Immature natural killer cell (primary cell): ENCODE results near the gene RTN4R. TPM values are rescaled to one million over a fixed set of nuclear protein-coding genes. Genes with fewer than 3 reads are reported as not detected.

Experiments
- DNase-seq, 3 donors: peaks; one replicate each; pipeline ENCODE4 v3.0.0; 2022; ENCODE audit warnings: mixed read lengths in 1 of 3
- H3K27ac Mint-ChIP-seq, 6 donors: one replicate each; pipeline ENCODE4 v1.8.0; 2020; ENCODE audit warnings: mixed read lengths in 6 of 6, mild to moderate bottlenecking in 5 of 6, inconsistent platforms in 4 of 6, moderate library complexity in 3 of 6
- H3K27me3 Mint-ChIP-seq, 3 donors: one replicate each; pipeline ENCODE4 v1.8.0; 2020 to 2021; ENCODE audit warnings: low read depth in 3 of 3, mild to moderate bottlenecking in 3 of 3, mixed read lengths in 3 of 3, moderate library complexity in 3 of 3, inconsistent platforms in 1 of 3
- H3K36me3 Mint-ChIP-seq, 3 donors: one replicate each; pipeline ENCODE4 v1.8.0; 2020; ENCODE audit warnings: mixed read lengths in 3 of 3, inconsistent platforms in 2 of 3, mild to moderate bottlenecking in 2 of 3
- H3K4me1 Mint-ChIP-seq, 2 donors: one replicate each; pipeline ENCODE4 v1.8.0; 2020; ENCODE audit warnings: inconsistent platforms in 2 of 2, mild to moderate bottlenecking in 2 of 2, mixed read lengths in 2 of 2, moderate library complexity in 1 of 2
- H3K4me3 Mint-ChIP-seq, 5 donors: one replicate each; pipeline ENCODE4 v1.8.0; 2020; ENCODE audit warnings: mild to moderate bottlenecking in 5 of 5, mixed read lengths in 5 of 5, inconsistent platforms in 3 of 5, moderate library complexity in 3 of 5
- H3K9me3 Mint-ChIP-seq, 6 donors: one replicate each; pipeline ENCODE4 v1.8.0; 2020; ENCODE audit warnings: mild to moderate bottlenecking in 6 of 6, mixed read lengths in 6 of 6, inconsistent platforms in 4 of 6, moderate library complexity in 3 of 6
- polyA plus RNA-seq, 3 donors: library from polyadenylated mRNA; unstranded; fragments of 300-500 nt; fragmentation: Illumina TruSeq; gene quantifications; one replicate each; pipeline ENCODE4 v1.2.3, GENCODE V29; 2021

The RTN4R gene
- polyA plus RNA-seq, 3 donors from 2014 or later: 1.1 to 3.9 (median 2.2) TPM

GRCh38 chr22:20236052-20236717 lies 31.9 kb downstream of the RTN4R start:
- Mint-ChIP-seq H3K4me1 (peaks cover 0 to 24% of the 10 kb centered on the region in 2 donors), H3K9me3 (no peaks in the 10 kb centered on the region), H3K36me3 (no peaks in the 10 kb centered on the region), H3K4me3 (no peak overlapping the region), H3K27me3 (peaks cover 0 to 2% (median 0%) of the 10 kb centered on the region in 3 donors), H3K27ac (peak overlapping the region in 1 of 6 donors; percentile 83)
- DNase-seq: no peak

- Mint-ChIP-seq H3K27me3 (peaks cover 0 to 2% (median 0%) of the 10 kb centered on the region in 3 donors), H3K4me3 (no peak overlapping the region), H3K27ac (no peak overlapping the region), H3K36me3 (no peaks in the 10 kb centered on the region), H3K9me3 (no peaks in the 10 kb centered on the region), H3K4me1 (peaks cover 0 to 18% of the 10 kb centered on the region in 2 donors)
- DNase-seq: no peak
Observed at GRCh38 chr22:20235389-20235991, 32.6 kb downstream of the RTN4R start.

GRCh38 chr22:20234760-20235388 lies 33.2 kb downstream of the RTN4R start:
- H3K27ac Mint-ChIP-seq: no peak overlapping the region
- H3K4me1 Mint-ChIP-seq: peaks cover 0 to 18% of the 10 kb centered on the region in 2 donors
- DNase-seq: no peak
- no peaks in the 10 kb centered on the region for H3K36me3 Mint-ChIP-seq
- peaks cover 0 to 2% (median 0%) of the 10 kb centered on the region in 3 donors for H3K27me3 Mint-ChIP-seq
- no peak overlapping the region for H3K4me3 Mint-ChIP-seq
- H3K9me3 Mint-ChIP-seq: no peaks in the 10 kb centered on the region

DNA sequence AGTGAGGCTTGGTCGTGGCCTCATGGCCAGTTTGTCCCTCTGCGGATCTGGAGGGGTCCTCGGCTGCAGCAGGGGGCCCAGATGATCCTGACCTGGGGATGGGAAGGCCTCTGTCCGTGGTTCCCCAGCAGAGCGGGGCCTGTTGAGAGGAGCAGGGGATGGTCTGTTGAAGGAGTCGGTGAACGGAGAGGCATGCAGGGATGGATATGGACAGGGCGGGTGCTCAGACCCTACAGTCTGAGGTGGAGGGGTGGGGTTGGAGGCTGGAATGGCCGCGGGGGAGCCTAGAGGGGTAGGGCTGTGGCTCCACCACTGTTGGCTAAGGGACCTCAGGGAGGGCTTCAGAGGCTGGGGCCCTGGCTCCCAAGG lies 33.8 kb downstream of the RTN4R start:
- H3K27ac Mint-ChIP-seq: no peak overlapping the region
- no peaks in the 10 kb centered on the region for H3K36me3 Mint-ChIP-seq
- no peak overlapping the region for H3K4me3 Mint-ChIP-seq
- peaks cover 0 to 2% (median 0%) of the 10 kb centered on the region in 3 donors for H3K27me3 Mint-ChIP-seq
- no peak for DNase-seq
- H3K4me1 Mint-ChIP-seq: peaks cover 0 to 13% of the 10 kb centered on the region in 2 donors
- H3K9me3 Mint-ChIP-seq: no peaks in the 10 kb centered on the region

- no peak for DNase-seq
- Mint-ChIP-seq H3K27me3 (peaks cover 0 to 1% (median 0%) of the 10 kb centered on the region in 3 donors), H3K4me3 (no peak overlapping the region), H3K4me1 (peaks cover 0 to 11% of the 10 kb centered on the region in 2 donors), H3K36me3 (no peaks in the 10 kb centered on the region), H3K27ac (no peak overlapping the region), H3K9me3 (no peaks in the 10 kb centered on the region)
Observed at GRCh38 chr22:20233351-20234313, 34.5 kb downstream of the RTN4R start.

- Mint-ChIP-seq H3K4me3 (no peak overlapping the region), H3K27ac (no peak overlapping the region), H3K27me3 (no peaks in the 10 kb centered on the region), H3K4me1 (peaks cover 0 to 6% of the 10 kb centered on the region in 2 donors), H3K36me3 (no peaks in the 10 kb centered on the region), H3K9me3 (no peaks in the 10 kb centered on the region)
- no peak for DNase-seq
Observed at GRCh38 chr22:20232781-20233180, 35.3 kb downstream of the RTN4R start.

DNA sequence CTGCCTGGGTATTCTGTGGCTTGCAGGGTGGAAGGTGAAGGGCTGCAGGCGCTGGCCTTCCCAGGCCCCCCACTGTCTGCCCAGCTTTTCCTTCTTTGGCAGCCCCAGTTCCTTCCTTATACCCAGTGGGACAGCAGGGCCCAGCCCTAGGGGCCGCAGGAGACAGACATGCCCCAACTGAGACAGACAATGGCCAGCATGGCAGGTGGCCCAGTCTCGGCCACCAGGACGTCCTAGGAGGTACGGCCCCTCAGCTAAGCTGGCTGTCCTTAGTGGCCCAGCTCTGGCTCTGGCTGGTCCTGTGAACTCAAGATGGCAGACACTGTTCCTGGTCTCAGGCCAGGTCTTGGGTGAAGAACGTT lies 35.9 kb downstream of the RTN4R start:
- Mint-ChIP-seq H3K9me3 (no peaks in the 10 kb centered on the region), H3K4me3 (no peak overlapping the region), H3K27ac (no peak overlapping the region), H3K36me3 (no peaks in the 10 kb centered on the region), H3K27me3 (no peaks in the 10 kb centered on the region), H3K4me1 (peaks cover 0 to 3% of the 10 kb centered on the region in 2 donors)
- no peak for DNase-seq

DNA sequence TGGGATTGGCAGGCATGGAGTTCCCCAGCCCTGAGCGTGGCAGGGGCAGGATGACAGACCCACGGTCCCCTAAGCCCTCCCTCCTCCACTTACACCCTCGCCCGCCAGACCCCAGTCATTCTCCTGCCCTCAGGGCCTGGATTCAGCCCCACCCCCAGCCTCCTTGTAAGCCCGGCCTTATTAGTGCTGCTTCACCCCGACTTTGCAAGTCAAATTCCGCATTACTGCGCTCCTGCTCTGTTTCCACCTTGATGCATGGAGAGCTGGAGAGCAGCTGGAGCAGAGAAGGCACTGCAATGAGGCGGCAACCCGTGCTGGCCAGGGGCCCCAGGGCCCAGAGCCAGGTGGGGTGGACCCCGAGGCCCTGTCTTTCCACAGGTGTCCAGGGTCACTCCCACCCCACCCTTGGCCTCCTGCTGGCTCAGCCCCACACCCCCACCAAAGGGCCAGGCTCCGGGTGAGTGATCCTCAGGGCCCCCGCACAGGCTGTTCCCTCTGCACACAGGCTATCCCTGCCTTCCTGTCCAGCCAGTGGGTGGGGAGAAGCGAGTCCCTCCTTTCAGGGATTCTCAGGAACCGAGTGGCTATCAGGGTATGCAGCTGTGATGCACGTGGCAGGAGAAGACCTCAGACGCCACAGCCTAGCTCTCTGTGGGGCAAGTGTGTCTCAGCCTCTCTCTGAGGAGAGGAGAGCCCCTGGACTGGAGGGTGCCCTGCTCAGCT lies 36.4 kb downstream of the RTN4R start:
- H3K27ac Mint-ChIP-seq: no peak overlapping the region
- H3K9me3 Mint-ChIP-seq: no peaks in the 10 kb centered on the region
- H3K4me3 Mint-ChIP-seq: no peak overlapping the region
- H3K36me3 Mint-ChIP-seq: no peaks in the 10 kb centered on the region
- no peaks in the 10 kb centered on the region for H3K27me3 Mint-ChIP-seq
- DNase-seq: no peak
- H3K4me1 Mint-ChIP-seq: peaks cover 0 to 1% of the 10 kb centered on the region in 2 donors

- DNase-seq: no peak
- Mint-ChIP-seq H3K4me3 (no peak overlapping the region), H3K27me3 (no peaks in the 10 kb centered on the region), H3K9me3 (no peaks in the 10 kb centered on the region), H3K27ac (no peak overlapping the region), H3K4me1 (no peaks in the 10 kb centered on the region), H3K36me3 (no peaks in the 10 kb centered on the region)
Observed at GRCh38 chr22:20230777-20231420, 37.2 kb downstream of the RTN4R start.

GRCh38 chr22:20229916-20230775 lies 38.0 kb downstream of the RTN4R start:
- DNase-seq: no peak
- H3K36me3 Mint-ChIP-seq: no peaks in the 10 kb centered on the region
- H3K4me1 Mint-ChIP-seq: no peaks in the 10 kb centered on the region
- H3K27me3 Mint-ChIP-seq: no peaks in the 10 kb centered on the region
- no peak overlapping the region for H3K4me3 Mint-ChIP-seq
- H3K9me3 Mint-ChIP-seq: no peaks in the 10 kb centered on the region
- no peak overlapping the region for H3K27ac Mint-ChIP-seq

- no peak overlapping the region for H3K27ac Mint-ChIP-seq
- H3K4me1 Mint-ChIP-seq: peaks cover 0 to 4% of the 10 kb centered on the region in 2 donors
- H3K36me3 Mint-ChIP-seq: no peaks in the 10 kb centered on the region
- no peak for DNase-seq
- no peaks in the 10 kb centered on the region for H3K9me3 Mint-ChIP-seq
- no peak overlapping the region for H3K4me3 Mint-ChIP-seq
- peaks cover 0 to 2% (median 0%) of the 10 kb centered on the region in 3 donors for H3K27me3 Mint-ChIP-seq
Observed at GRCh38 chr22:20228939-20229272, 39.2 kb downstream of the RTN4R start.
